CD4-positive, alpha-beta memory T cell (primary cell): ENCODE results near the gene MSH2. TPM values are rescaled to one million over a fixed set of nuclear protein-coding genes. Genes with fewer than 3 reads are reported as not detected.
A peak's percentile ranks its signal among the peaks of the same experiment; 100 is the strongest.

Experiments used
- CTCF ChIA-PET: fragments of 350-600 bp; sonication (Branson Sonifier 250); formaldehyde crosslinking; loops from one replicate; lab custom pipeline; 2021; ENCODE audit warnings: inconsistent platforms; ENCODE audit not compliant: partially characterized antibody; lab: Charles Lee
- POLR2A ChIA-PET: fragments of 350-600 bp; sonication (Branson Sonifier 250); formaldehyde crosslinking; loops from one replicate; lab custom pipeline; 2021; ENCODE audit not compliant: partially characterized antibody; lab: Charles Lee
- DNase-seq, 5 donors: peaks; one replicate each; pipeline versions ENCODE4 v3.0.0 to v3.0.0-alpha.2; 2020 to 2022; ENCODE audit warnings: mixed read lengths in 1 of 5
- H3K27ac ChIP-seq: one replicate; pipeline ENCODE4 v1.7.0; 2013; ENCODE audit warnings: low read depth, low read length
- H3K27me3 ChIP-seq: 2 replicates; pipeline ENCODE4 v1.7.0; 2013; ENCODE audit warnings: mild to moderate bottlenecking, low read length, moderate library complexity; ENCODE audit not compliant: insufficient read depth
- H3K36me3 ChIP-seq: 2 replicates; pipeline ENCODE4 v1.7.0; 2013; ENCODE audit warnings: mild to moderate bottlenecking, low read length, moderate library complexity; ENCODE audit not compliant: insufficient read depth
- H3K4me1 ChIP-seq: 2 replicates; pipeline ENCODE4 v1.7.0; 2013; ENCODE audit warnings: mild to moderate bottlenecking, low read length, moderate library complexity; ENCODE audit not compliant: insufficient read depth
- H3K4me3 ChIP-seq, 2 donors: one replicate each; pipeline ENCODE4 v1.7.0; 2013; ENCODE audit warnings: low read length in 2 of 2, mild to moderate bottlenecking in 1 of 2
- H3K9me3 ChIP-seq, 2 donors: one replicate each; pipeline ENCODE4 v1.7.0; 2013; ENCODE audit warnings: low read length in 2 of 2, control low read depth in 1 of 2; ENCODE audit not compliant: control insufficient read depth in 1 of 2
- H3K27ac Mint-ChIP-seq, 7 donors: one replicate each; pipeline ENCODE4 v1.8.0; 2020 to 2021; ENCODE audit warnings: mixed read lengths in 7 of 7, mild to moderate bottlenecking in 6 of 7, inconsistent platforms in 3 of 7, moderate library complexity in 3 of 7
- H3K27me3 Mint-ChIP-seq, 2 donors: one replicate each; pipeline ENCODE4 v1.8.0; 2020 to 2021; ENCODE audit warnings: mixed read lengths in 2 of 2
- H3K36me3 Mint-ChIP-seq, 2 donors: one replicate each; pipeline ENCODE4 v1.8.0; 2020 to 2021; ENCODE audit warnings: mixed read lengths in 2 of 2, inconsistent platforms in 1 of 2, mild to moderate bottlenecking in 1 of 2
- H3K4me1 Mint-ChIP-seq, 4 donors: one replicate each; pipeline ENCODE4 v1.8.0; 2020 to 2021; ENCODE audit warnings: mixed read lengths in 4 of 4, mild to moderate bottlenecking in 1 of 4
- H3K4me3 Mint-ChIP-seq, 8 donors: one replicate each; pipeline ENCODE4 v1.8.0; 2020 to 2021; ENCODE audit warnings: mixed read lengths in 8 of 8, mild to moderate bottlenecking in 7 of 8, moderate library complexity in 6 of 8, inconsistent platforms in 3 of 8
- H3K9me3 Mint-ChIP-seq, 8 donors: one replicate each; pipeline ENCODE4 v1.8.0; 2020 to 2021; ENCODE audit warnings: mixed read lengths in 8 of 8, mild to moderate bottlenecking in 5 of 8, inconsistent platforms in 3 of 8, moderate library complexity in 1 of 8
- intact Hi-C: fragments of 100-400 bp; cut with micrococcal nuclease; formaldehyde crosslinking; loops from one replicate; pipeline ENCODE4 v1.15.1; 2023
- polyA plus RNA-seq, 2 donors: library from polyadenylated mRNA; unstranded; fragments of 300-500 nt; fragmentation: Illumina TruSeq; gene quantifications; one replicate each; pipeline ENCODE4 v1.2.3, GENCODE V29; 2021
- total RNA-seq, 2 experiments: library from RNA; stranded (reverse); gene quantifications; one replicate each; pipeline ENCODE4 v1.2.3, GENCODE V29; 2021

The MSH2 gene
- total and polyA plus RNA-seq, 4 experiments from 2014 or later: 26.1 to 30.5 (median 26.3) TPM

DNA sequence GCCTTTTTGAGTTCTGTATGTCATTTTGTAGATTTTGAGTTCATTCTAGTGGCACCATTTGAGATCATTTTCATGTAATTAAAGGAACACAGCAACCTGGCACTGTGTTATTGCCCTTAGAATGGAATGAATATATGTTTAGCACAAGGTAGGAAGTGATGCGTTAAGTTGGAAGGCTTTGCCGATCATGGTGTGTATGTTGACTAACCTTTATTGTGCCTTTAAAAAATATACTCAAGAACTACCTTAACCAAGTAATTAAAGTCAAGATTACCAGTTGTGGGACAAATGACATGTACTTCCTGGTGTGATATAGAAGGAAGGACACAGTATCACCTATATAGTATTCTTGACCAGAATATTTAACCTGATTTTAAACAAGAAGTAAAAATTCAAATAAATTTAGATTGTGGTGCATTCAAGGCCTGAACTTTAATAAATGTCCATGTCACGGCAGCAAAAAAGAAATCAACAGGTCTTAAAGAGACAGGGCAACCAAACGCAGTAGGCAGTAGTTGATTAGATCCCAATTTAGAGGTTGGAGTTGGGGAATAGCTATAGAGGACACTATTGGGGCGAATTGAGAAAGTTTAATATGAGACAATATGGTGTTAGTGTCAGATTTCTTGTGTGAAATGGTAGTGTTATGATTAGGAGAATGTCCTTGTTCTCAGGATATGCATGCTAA lies 68.6 kb downstream of the MSH2 start:
- H3K36me3 Mint-ChIP-seq: peaks cover 43 to 44% of the 10 kb centered on the region in 2 donors
- POLR2A ChIA-PET: no interaction called here
- CTCF ChIA-PET: interaction anchor here (1.1 kb wide), 1 partner anchor 296 kb away, joined by 3 read pairs; no protein-coding TSS in a partner anchor

DNA sequence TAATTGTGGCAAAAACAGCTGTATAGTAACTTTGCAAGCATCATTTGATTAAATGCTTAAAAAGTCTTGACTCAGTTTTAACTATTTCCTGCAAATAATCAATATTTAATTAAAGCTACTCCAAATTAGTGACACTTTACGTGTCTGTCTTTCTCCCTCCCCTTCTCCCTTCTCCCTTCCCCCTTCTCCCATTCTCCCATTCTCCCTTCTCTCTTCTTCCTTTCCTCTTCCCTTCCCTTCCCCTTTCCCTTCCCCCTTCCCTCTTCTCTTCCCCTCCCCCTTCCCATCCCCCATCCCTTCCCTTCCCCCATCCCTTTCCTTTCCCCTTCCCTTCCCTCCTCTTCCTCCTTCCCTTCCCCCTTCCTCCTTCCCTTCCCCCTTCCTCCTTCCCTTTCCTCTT lies 76.9 kb downstream of the MSH2 start:
- Mint-ChIP-seq H3K4me1 (no peaks in the 10 kb centered on the region), H3K27me3 (no peaks in the 10 kb centered on the region), H3K9me3 (no peaks in the 10 kb centered on the region), H3K36me3 (peaks cover 60 to 75% of the 10 kb centered on the region in 2 donors), H3K27ac (no peak overlapping the region), H3K4me3 (no peak overlapping the region)
- no peaks in the 10 kb centered on the region for H3K27me3 ChIP-seq
- H3K36me3 ChIP-seq: peaks cover 8% of the 10 kb centered on the region
- POLR2A ChIA-PET: no interaction called here
- intact Hi-C loops: no loop called here
- CTCF ChIA-PET: no interaction called here
- no peak overlapping the region for H3K27ac ChIP-seq
- DNase-seq: no peak
- no peak overlapping the region for H3K4me3 ChIP-seq
- H3K4me1 ChIP-seq: no peaks in the 10 kb centered on the region
- no peaks in the 10 kb centered on the region for H3K9me3 ChIP-seq

More for the DNA sequence above, 68.6 kb downstream of the MSH2 start:
- Mint-ChIP-seq H3K9me3 (no peaks in the 10 kb centered on the region), H3K4me3 (no peak overlapping the region), H3K4me1 (no peaks in the 10 kb centered on the region), H3K27me3 (no peaks in the 10 kb centered on the region), H3K27ac (no peak overlapping the region)
- no peaks in the 10 kb centered on the region for H3K9me3 ChIP-seq
- no peak for DNase-seq
- no peaks in the 10 kb centered on the region for H3K27me3 ChIP-seq
- H3K27ac ChIP-seq: no peak overlapping the region
- H3K4me1 ChIP-seq: no peaks in the 10 kb centered on the region
- intact Hi-C loops: no loop called here
- H3K4me3 ChIP-seq: no peak overlapping the region
- H3K36me3 ChIP-seq: peaks cover 7% of the 10 kb centered on the region

DNA sequence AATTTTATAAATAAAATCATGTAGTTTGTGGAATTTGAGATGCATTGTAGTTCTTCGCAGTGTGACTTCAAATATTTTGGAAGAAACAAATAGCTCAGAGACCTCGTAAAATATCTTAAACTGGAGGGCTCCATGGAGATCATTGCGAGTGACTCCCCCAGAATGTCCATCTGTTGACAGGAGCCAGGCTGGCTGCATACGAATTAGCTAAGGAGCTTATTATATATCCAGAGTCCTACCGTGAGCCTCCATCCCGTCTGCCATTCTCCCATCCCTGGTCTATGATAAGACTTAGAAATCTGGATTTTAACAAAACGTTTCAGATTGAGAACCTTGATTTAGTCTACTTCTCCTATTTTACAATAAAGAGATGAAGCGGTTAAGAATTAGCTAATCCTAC lies 80.2 kb downstream of the MSH2 start:
- H3K4me1 Mint-ChIP-seq: peaks cover 8 to 9% (median 8%) of the 10 kb centered on the region in 4 donors
- peaks cover 38 to 52% of the 10 kb centered on the region in 2 donors for H3K36me3 Mint-ChIP-seq
- Histone ChIP-seq H3K36me3 (peaks cover 8% of the 10 kb centered on the region), H3K4me3 (no peak overlapping the region), H3K4me1 (peaks cover 4% of the 10 kb centered on the region), H3K27me3 (no peaks in the 10 kb centered on the region), H3K27ac (no peak overlapping the region), H3K9me3 (no peaks in the 10 kb centered on the region)
- H3K9me3 Mint-ChIP-seq: no peaks in the 10 kb centered on the region
- ChIA-PET POLR2A (interaction anchor here (0.6 kb wide), 1 partner anchor 29 kb away, joined by 3 read pairs; no protein-coding TSS in a partner anchor), CTCF (interaction anchor here (1.0 kb wide), 1 partner anchor 43 kb away, joined by 3 read pairs; no protein-coding TSS in a partner anchor)
- no peaks in the 10 kb centered on the region for H3K27me3 Mint-ChIP-seq
- DNase-seq: no peak
- no peak overlapping the region for H3K27ac Mint-ChIP-seq
- intact Hi-C loops: no loop called here
- no peak overlapping the region for H3K4me3 Mint-ChIP-seq

DNA sequence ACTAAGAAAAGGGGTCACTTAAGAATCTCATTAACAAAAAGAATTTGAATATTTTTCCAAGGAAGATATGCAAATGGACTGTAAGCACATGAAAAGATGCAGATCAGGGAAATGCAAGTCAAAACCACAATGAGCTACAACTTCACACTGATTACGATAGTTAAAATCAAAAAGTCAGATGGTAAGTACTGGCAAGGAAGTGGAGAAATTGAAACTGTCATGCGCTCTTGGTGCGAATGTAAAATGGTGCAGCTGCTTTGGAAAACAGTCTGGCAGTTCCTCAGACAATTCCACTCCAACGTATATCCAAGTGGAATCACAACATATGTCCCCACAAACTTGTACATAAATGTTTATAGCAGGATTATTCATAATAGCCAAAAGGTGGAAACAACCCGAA lies 81.4 kb downstream of the MSH2 start:
- Histone ChIP-seq H3K36me3 (peaks cover 8% of the 10 kb centered on the region), H3K4me3 (no peak overlapping the region), H3K27me3 (no peaks in the 10 kb centered on the region), H3K27ac (no peak overlapping the region), H3K9me3 (no peaks in the 10 kb centered on the region), H3K4me1 (peaks cover 4% of the 10 kb centered on the region)
- intact Hi-C loops: no loop called here
- H3K4me3 Mint-ChIP-seq: no peak overlapping the region
- no peak for DNase-seq
- ChIA-PET CTCF (no interaction called here), POLR2A (no interaction called here)
- no peaks in the 10 kb centered on the region for H3K9me3 Mint-ChIP-seq
- H3K27me3 Mint-ChIP-seq: no peaks in the 10 kb centered on the region
- no peak overlapping the region for H3K27ac Mint-ChIP-seq
- H3K4me1 Mint-ChIP-seq: peaks cover 8 to 9% (median 8%) of the 10 kb centered on the region in 4 donors
- peaks cover 30 to 41% of the 10 kb centered on the region in 2 donors for H3K36me3 Mint-ChIP-seq

DNA sequence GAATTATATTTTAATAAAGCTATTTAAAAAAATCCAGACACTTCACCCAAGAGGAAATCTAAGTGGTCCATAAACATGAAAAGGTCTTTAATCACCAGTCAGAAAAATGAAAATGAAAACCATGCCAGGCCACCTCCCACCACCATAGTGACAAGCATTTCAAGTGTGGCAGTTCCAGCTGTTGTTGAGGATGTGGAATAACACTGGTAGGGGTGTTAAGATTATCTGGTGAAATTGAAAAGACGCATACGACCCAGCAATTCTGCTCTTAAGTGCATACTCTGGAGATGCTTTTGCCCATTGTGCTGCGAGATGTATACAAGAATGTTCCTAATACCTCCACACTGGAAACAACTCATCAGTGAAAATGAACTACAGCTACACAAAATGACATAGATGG lies 82.2 kb downstream of the MSH2 start:
- Mint-ChIP-seq H3K36me3 (peaks cover 30 to 39% of the 10 kb centered on the region in 2 donors), H3K4me3 (no peak overlapping the region), H3K27ac (no peak overlapping the region), H3K4me1 (peaks cover 8 to 9% (median 8%) of the 10 kb centered on the region in 4 donors), H3K27me3 (no peaks in the 10 kb centered on the region), H3K9me3 (no peaks in the 10 kb centered on the region)
- peaks cover 4% of the 10 kb centered on the region for H3K4me1 ChIP-seq
- H3K27ac ChIP-seq: no peak overlapping the region
- no peaks in the 10 kb centered on the region for H3K9me3 ChIP-seq
- POLR2A ChIA-PET: no interaction called here
- no peaks in the 10 kb centered on the region for H3K27me3 ChIP-seq
- H3K4me3 ChIP-seq: no peak overlapping the region
- intact Hi-C loops: no loop called here
- CTCF ChIA-PET: no interaction called here
- no peak for DNase-seq
- peaks cover 8% of the 10 kb centered on the region for H3K36me3 ChIP-seq

DNA sequence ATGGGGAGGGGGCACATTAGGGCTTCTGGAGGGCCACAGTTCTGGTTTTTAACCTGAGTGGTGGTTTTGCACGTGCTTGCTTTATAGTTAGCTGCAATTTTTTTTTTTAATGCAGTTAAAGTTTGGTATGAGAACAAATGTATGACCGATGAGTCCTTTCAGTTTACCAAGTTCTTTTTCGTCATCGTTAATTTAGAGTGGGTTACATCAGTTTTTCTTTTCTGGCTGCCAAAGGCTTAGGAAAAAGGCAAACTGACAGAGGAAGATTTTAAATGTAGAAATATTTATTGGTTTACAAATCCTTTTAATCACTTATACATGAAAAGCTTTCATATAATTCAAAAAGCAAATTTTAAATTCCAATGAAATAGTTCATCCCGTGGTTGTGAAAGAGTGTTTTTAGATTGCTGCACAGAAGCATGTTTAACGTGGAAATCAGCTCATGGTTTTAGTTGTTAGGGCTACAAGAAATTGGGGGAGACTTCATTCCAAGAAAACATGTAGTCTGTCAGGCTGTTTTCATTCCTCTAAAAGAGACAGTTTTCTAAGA lies 82.9 kb downstream of the MSH2 start:
- no peak for DNase-seq
- no peak overlapping the region for H3K27ac ChIP-seq
- no peak overlapping the region for H3K27ac Mint-ChIP-seq
- no peak overlapping the region for H3K4me3 ChIP-seq
- H3K36me3 Mint-ChIP-seq: peaks cover 25 to 34% of the 10 kb centered on the region in 2 donors
- ChIA-PET CTCF (no interaction called here), POLR2A (no interaction called here)
- peaks cover 8% of the 10 kb centered on the region for H3K36me3 ChIP-seq
- no peaks in the 10 kb centered on the region for H3K27me3 ChIP-seq
- no peaks in the 10 kb centered on the region for H3K9me3 Mint-ChIP-seq
- H3K4me3 Mint-ChIP-seq: no peak overlapping the region
- peaks cover 8 to 9% (median 8%) of the 10 kb centered on the region in 4 donors for H3K4me1 Mint-ChIP-seq
- no peaks in the 10 kb centered on the region for H3K9me3 ChIP-seq
- H3K27me3 Mint-ChIP-seq: no peaks in the 10 kb centered on the region
- intact Hi-C loops: no loop called here
- peaks cover 4% of the 10 kb centered on the region for H3K4me1 ChIP-seq

DNA sequence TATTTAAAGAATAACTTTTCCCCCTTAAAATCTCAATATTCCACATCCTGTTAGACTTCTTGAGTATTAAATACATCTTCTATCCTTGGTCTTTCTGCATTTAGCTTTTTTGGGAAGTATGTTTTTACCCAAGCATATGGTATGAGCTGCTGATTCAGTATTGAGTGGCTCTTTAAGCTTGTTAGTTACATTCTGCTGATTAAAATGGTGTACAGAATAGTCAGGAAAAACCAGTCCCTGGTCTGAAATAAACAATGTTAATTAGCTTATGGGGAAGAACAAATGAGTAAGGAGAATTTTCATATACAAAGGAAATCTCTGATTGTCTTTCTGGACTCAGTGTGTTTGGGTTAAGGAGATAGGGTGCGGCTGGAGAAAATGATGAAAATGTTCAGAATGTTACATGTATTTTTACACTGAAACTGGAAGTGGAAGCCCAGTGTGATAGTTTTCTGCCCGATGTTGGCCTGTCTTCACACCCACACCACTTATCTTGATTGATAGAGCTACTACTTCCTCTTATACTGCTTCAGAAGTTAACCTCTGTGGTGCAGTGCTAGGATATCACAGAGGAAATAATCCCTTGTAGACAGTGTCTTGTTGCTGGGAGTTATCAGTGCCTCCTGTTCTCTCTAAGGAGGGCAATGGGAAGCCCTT lies 84.0 kb downstream of the MSH2 start:
- H3K36me3 Mint-ChIP-seq: peaks cover 15 to 28% of the 10 kb centered on the region in 2 donors
- H3K4me1 Mint-ChIP-seq: peaks cover 8 to 9% (median 8%) of the 10 kb centered on the region in 4 donors
- Histone ChIP-seq H3K4me3 (no peak overlapping the region), H3K36me3 (peaks cover 8% of the 10 kb centered on the region), H3K4me1 (peaks cover 4% of the 10 kb centered on the region), H3K27me3 (no peaks in the 10 kb centered on the region), H3K9me3 (no peaks in the 10 kb centered on the region), H3K27ac (no peak overlapping the region)
- H3K27me3 Mint-ChIP-seq: no peaks in the 10 kb centered on the region
- ChIA-PET CTCF (interaction anchor here (0.9 kb wide), 1 partner anchor 152 kb away, joined by 3 read pairs; no protein-coding TSS in a partner anchor), POLR2A (no interaction called here)
- H3K9me3 Mint-ChIP-seq: no peaks in the 10 kb centered on the region
- intact Hi-C loops: no loop called here
- peak overlapping the region in 2 of 7 donors; percentile 23 to 36 for H3K27ac Mint-ChIP-seq
- no peak for DNase-seq
- H3K4me3 Mint-ChIP-seq: no peak overlapping the region
